HepG2 (cell line): ENCODE measurements around the gene IQGAP3. TPM values are rescaled to one million over a fixed set of nuclear protein-coding genes. Genes with fewer than 3 reads are reported as not detected.

Experiments used
- AGO2 ChIP-seq: fragments of 200-400 bp; formaldehyde crosslinking; optimal IDR thresholded peaks from 2 replicates; pipeline ENCODE3; 2017; ENCODE audit warnings: mild to moderate bottlenecking, low read depth, low read length, moderate library complexity
- ATF2 ChIP-seq: sonication (generic); formaldehyde crosslinking; IDR thresholded peaks from 2 replicates; pipeline ENCODE4 v1.4.0; 2020; ENCODE audit warnings: missing genetic modification reagents
- BHLHE40 ChIP-seq: IDR thresholded peaks from 2 replicates; pipeline ENCODE4 v1.6.1; 2011; ENCODE audit warnings: low read length, improper control_type of control experiment
- GPN1 ChIP-seq: sonication (generic); formaldehyde crosslinking; IDR thresholded peaks from 2 replicates; pipeline ENCODE4 v1.5.1; 2020; ENCODE audit warnings: missing genetic modification reagents, borderline replicate concordance
- HDAC1 ChIP-seq: sonication (generic); formaldehyde crosslinking; IDR thresholded peaks from 2 replicates; pipeline ENCODE4 v1.5.1; 2020; ENCODE audit warnings: mild to moderate bottlenecking, missing genetic modification reagents
- HIC2 ChIP-seq: sonication (generic); formaldehyde crosslinking; IDR thresholded peaks from 2 replicates; pipeline ENCODE4 v1.9.0; 2022; ENCODE audit warnings: low read depth, missing genetic modification reagents
- HIVEP1 ChIP-seq: sonication (generic); formaldehyde crosslinking; IDR thresholded peaks from 2 replicates; pipeline ENCODE4 v1.4.0; 2020; ENCODE audit warnings: mild to moderate bottlenecking, missing genetic modification reagents
- HOXA3 ChIP-seq: sonication (generic); formaldehyde crosslinking; IDR thresholded peaks from 2 replicates; pipeline ENCODE4 v1.5.0; 2020; ENCODE audit warnings: missing genetic modification reagents
- KLF16 ChIP-seq, 2 experiments: sonication (generic) in 1 of 2; formaldehyde crosslinking in 1 of 2; IDR thresholded peaks; 2 replicates each; pipeline versions ENCODE4 v1.6.1 to v1.8.0; 2016 to 2023; ENCODE audit warnings: missing genetic modification reagents in 2 of 2, missing compliant biosample characterization in 1 of 2
- SNRNP70 ChIP-seq: fragments of 200-400 bp; formaldehyde crosslinking; IDR thresholded peaks from 2 replicates; pipeline ENCODE4 v1.6.1; 2017; ENCODE audit warnings: mild to moderate bottlenecking, low read depth, low read length, moderate library complexity
- ZBTB46 ChIP-seq: sonication (generic); formaldehyde crosslinking; IDR thresholded peaks from 2 replicates; pipeline ENCODE4 v1.4.0; 2020; ENCODE audit warnings: mild to moderate bottlenecking, missing genetic modification reagents, borderline replicate concordance
- ZEB1 ChIP-seq: IDR thresholded peaks from 2 replicates; pipeline ENCODE4 v1.6.1; 2012; ENCODE audit warnings: mild to moderate bottlenecking, low read depth, inconsistent platforms; ENCODE audit not compliant: insufficient replicate concordance
- ZNF142 ChIP-seq: sonication (generic); formaldehyde crosslinking; IDR thresholded peaks from 2 replicates; pipeline ENCODE4 v1.4.0; 2020; ENCODE audit warnings: missing genetic modification reagents
- ZNF225 ChIP-seq: sonication (generic); formaldehyde crosslinking; IDR thresholded peaks from 2 replicates; pipeline ENCODE4 v1.4.0; 2020; ENCODE audit warnings: mild to moderate bottlenecking, missing genetic modification reagents
- ZNF33A ChIP-seq: sonication (generic); formaldehyde crosslinking; IDR thresholded peaks from 2 replicates; pipeline ENCODE4 v1.5.1; 2020; ENCODE audit warnings: missing genetic modification reagents, mild to moderate bottlenecking, moderate library complexity, borderline replicate concordance
- ZNF567 ChIP-seq: sonication (generic); formaldehyde crosslinking; IDR thresholded peaks from 2 replicates; pipeline ENCODE4 v1.8.1; 2023; ENCODE audit warnings: mild to moderate bottlenecking, missing genetic modification reagents, borderline replicate concordance
- ZSCAN22 ChIP-seq: sonication (generic); formaldehyde crosslinking; IDR thresholded peaks from 2 replicates; pipeline ENCODE4 v1.4.0; 2020; ENCODE audit warnings: mild to moderate bottlenecking, missing genetic modification reagents
- polyA plus RNA-seq, 8 experiments: library from polyadenylated mRNA; depleted of rRNA in 3 of 8; stranded (reverse) in 7 of 8; unstranded in 1 of 8; fragments of >200 nt; fragmentation: Illumina TruSeq in 4 of 8; extraction: Trizol in 4 of 8; gene quantifications; 2 replicates each; pipeline versions ENCODE4 v1.2.1 to v1.2.3, GENCODE V29; 2011 to 2016; ENCODE audit warnings: low read depth in 4 of 8, missing spikeins in 1 of 8, mixed read lengths in 1 of 8; ENCODE audit not compliant: insufficient read depth in 1 of 8
- total RNA-seq, 5 experiments: library from RNA; depleted of rRNA; stranded (reverse); fragments of >200 nt; fragmentation: Illumina TruSeq; extraction: Trizol; gene quantifications; 2 replicates each; pipeline ENCODE4 v1.2.3, GENCODE V29; 2016; ENCODE audit warnings: low read depth in 1 of 5

Gene IQGAP3
- total and polyA plus RNA-seq, 2 of the 13 experiments (the other 11 are each of a cell fraction or from before 2014, with no cell fraction given): 13.5 to 14.1 TPM

- peak; percentile 71 for TF ChIP-seq HOXA3 (CRISPR knock-in tag)
- TF ChIP-seq ZBTB46 (CRISPR knock-in tag): no peak
- no peak for TF ChIP-seq ZSCAN22 (CRISPR knock-in tag)
- TF ChIP-seq ZNF225 (CRISPR knock-in tag): peak; percentile 80; the same call in 1 of the 2 replicates
- TF ChIP-seq BHLHE40: peak; percentile 37; the same call in 1 of the 2 replicates
- TF ChIP-seq GPN1: no peak
- TF ChIP-seq ZNF142: peak; percentile 99
- TF ChIP-seq ZNF567 (CRISPR knock-in tag): peak; percentile 40; the same call in 1 of the 2 replicates
- TF ChIP-seq ATF2 (CRISPR knock-in tag): 0 out of 2 replicates have a peak, but pooled peaks have one; percentile 67
- 0 out of 2 replicates have a peak, but pooled peaks have one; percentile 71 for TF ChIP-seq ZNF33A (CRISPR knock-in tag)
- TF ChIP-seq KLF16 (CRISPR knock-in tag; IDR thresholded peaks at IDR 0.05): peak in 1 of 2 experiments; percentile 46; a peak in 2 of 4 replicates
- TF ChIP-seq SNRNP70: no peak
- TF ChIP-seq ZEB1: peak; percentile 72
- peak; percentile 84 for TF ChIP-seq HDAC1 (CRISPR knock-in tag)
- peak; percentile 75 for TF ChIP-seq AGO2
- peak; percentile 62; the same call in 1 of the 2 replicates for TF ChIP-seq HIC2
- peak; percentile 70 for TF ChIP-seq HIVEP1
Measured at GRCh38 chr1:156500793-156501506, 71.4 kb downstream of the IQGAP3 start (continued).
